Loucy (cell line): ENCODE measurements around the gene DUS2.

Experiments
- EZH2phosphoT487 ChIP-seq: fragments of 200-600 bp; IDR thresholded peaks from 2 replicates; pipeline ENCODE4 v1.6.1; 2018; ENCODE audit warnings: antibody characterized with exemption, mild to moderate bottlenecking, moderate library complexity, borderline replicate concordance
- TF ChIP-seq, protein P1 (sequence below): fragments of 200-600 bp; sonication (generic); conservative IDR thresholded peaks from 2 replicates; pipeline ENCODE4 v1.5.1; 2014; ENCODE audit warnings: mild to moderate bottlenecking, antibody characterized with exemption, low read length

DNA sequence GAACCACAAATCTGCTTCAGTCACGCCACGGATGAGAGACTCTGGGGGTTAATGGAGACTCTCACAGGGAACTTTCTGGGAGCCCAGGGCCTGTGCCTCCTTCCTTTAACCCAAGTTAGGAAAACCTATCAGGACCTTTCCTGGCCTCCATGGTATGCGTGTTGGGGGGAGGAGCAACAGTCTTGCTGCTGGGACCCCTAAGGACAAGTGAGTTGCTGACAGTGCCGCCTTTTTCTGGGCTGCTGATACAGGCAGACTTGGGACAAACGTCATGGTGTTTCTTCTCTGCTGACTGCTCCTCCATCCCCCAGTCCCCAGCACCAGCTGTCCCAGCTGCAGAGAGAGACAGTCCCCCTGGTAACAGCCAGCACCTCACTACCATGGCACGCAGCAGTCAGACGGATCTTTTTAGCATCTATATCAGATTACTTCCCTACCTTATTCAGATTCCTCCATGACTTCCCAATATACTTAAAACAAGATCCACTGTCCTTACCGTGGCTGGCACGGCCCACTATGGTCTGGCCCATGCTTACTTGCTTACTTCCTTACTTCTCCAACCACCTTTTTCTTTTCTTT is 13.8 kb upstream of the DUS2 start:
- TF ChIP-seq, protein P1, sequence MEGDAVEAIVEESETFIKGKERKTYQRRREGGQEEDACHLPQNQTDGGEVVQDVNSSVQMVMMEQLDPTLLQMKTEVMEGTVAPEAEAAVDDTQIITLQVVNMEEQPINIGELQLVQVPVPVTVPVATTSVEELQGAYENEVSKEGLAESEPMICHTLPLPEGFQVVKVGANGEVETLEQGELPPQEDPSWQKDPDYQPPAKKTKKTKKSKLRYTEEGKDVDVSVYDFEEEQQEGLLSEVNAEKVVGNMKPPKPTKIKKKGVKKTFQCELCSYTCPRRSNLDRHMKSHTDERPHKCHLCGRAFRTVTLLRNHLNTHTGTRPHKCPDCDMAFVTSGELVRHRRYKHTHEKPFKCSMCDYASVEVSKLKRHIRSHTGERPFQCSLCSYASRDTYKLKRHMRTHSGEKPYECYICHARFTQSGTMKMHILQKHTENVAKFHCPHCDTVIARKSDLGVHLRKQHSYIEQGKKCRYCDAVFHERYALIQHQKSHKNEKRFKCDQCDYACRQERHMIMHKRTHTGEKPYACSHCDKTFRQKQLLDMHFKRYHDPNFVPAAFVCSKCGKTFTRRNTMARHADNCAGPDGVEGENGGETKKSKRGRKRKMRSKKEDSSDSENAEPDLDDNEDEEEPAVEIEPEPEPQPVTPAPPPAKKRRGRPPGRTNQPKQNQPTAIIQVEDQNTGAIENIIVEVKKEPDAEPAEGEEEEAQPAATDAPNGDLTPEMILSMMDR = no peak
- TF ChIP-seq EZH2phosphoT487 = no peak
